K562 (cell line): ENCODE measurements around the gene VDR. TPM values are rescaled to one million over a fixed set of nuclear protein-coding genes. Genes with fewer than 3 reads are reported as not detected.

ENCODE experiments used
- ATAC-seq: fragments of 200-7000 bp; cut with Tn5 transposase; 3 replicates; pipeline ENCODE4 v1.9.1; 2020; ENCODE audit warnings: moderate library complexity
- BruUV-seq: library from RNA; stranded (reverse); fragments of 400-500 nt; replicated peaks from 2 replicates; lab custom pipeline; 2021; lab: Mats Ljungman, UMichigan
- CTCF ChIA-PET: fragments of 300-600 bp; formaldehyde crosslinking; extraction: SDS; loops from one replicate; lab custom pipeline; 2021; ENCODE audit warnings: low intra/inter-chr PET ratio; lab: Yijun Ruan, JAX
- POLR2A ChIA-PET: fragments of 300-600, 350-650 bp; sonication (Branson Sonifier 250); formaldehyde crosslinking; extraction: SDS; loops from one replicate; lab custom pipeline; 2021; ENCODE audit warnings: antibody characterized with exemption, inconsistent platforms; lab: Yijun Ruan, JAX
- DNase-seq, 4 experiments: peaks; one replicate each; pipeline versions ENCODE4 v3.0.0 to v3.0.0-alpha.2; 2011 to 2018; ENCODE audit warnings: low spot score in 3 of 4, mixed read lengths in 3 of 4; ENCODE audit errors: extremely low read depth in 1 of 4
- FAIRE-seq: peaks from 2 replicates; lab custom pipeline; 2011; peaks lifted over from hg19 to GRCh38; lab: Jason Lieb, UNC
- H2AFZ ChIP-seq: 2 replicates; pipeline ENCODE4 v1.6.0; 2011; ENCODE audit warnings: low read depth, low read length, control low read depth, inconsistent platforms
- H3K27ac ChIP-seq: fragments of 200-600 bp; 3 replicates; pipeline ENCODE4 v1.8.0; 2011; ENCODE audit warnings: low read depth, mild to moderate bottlenecking, control low read depth, inconsistent platforms, low read length, moderate library complexity, mixed read lengths; ENCODE audit errors: extremely low read depth
- H3K27me3 ChIP-seq, 2 experiments: fragments of 300-600 bp in 1 of 2; 2 replicates in 1 of 2; 3 replicates in 1 of 2; pipeline versions ENCODE4 v1.6.0 to v1.8.0; 2011; ENCODE audit warnings: inconsistent platforms in 2 of 2, low read length in 2 of 2, mild to moderate bottlenecking in 1 of 2, mixed read lengths in 1 of 2, moderate library complexity in 1 of 2; ENCODE audit not compliant: control insufficient read depth in 2 of 2, insufficient read depth in 2 of 2
- H3K36me3 ChIP-seq: fragments of 300-600 bp; 3 replicates; pipeline ENCODE4 v1.8.0; 2011; ENCODE audit warnings: mild to moderate bottlenecking, low read length, inconsistent platforms; ENCODE audit not compliant: control insufficient read depth, insufficient read depth
- H3K4me1 ChIP-seq, 2 experiments: fragments of 200-600 bp in 1 of 2; replicated peaks in 1 of 2; 2 replicates in 1 of 2; 3 replicates in 1 of 2; pipeline versions ENCODE4 v1.5.1 to v1.8.0; 2011; ENCODE audit warnings: inconsistent platforms in 2 of 2, low read length in 2 of 2, mild to moderate bottlenecking in 1 of 2, mixed read lengths in 1 of 2, moderate library complexity in 1 of 2; ENCODE audit not compliant: control insufficient read depth in 2 of 2, insufficient read depth in 2 of 2
- H3K4me2 ChIP-seq: 2 replicates; pipeline ENCODE4 v1.6.1; 2011; ENCODE audit warnings: low read length, control low read depth, inconsistent platforms, mixed read lengths; ENCODE audit not compliant: insufficient read depth
- H3K4me3 ChIP-seq: fragments of 200-600 bp; sonication (generic), shearing (Covaris generic); 2 replicates; pipeline ENCODE4 v1.5.1; 2016; ENCODE audit warnings: control low read depth, inconsistent platforms
- H3K79me2 ChIP-seq: fragments of 200-600 bp; 3 replicates; pipeline ENCODE4 v1.8.0; 2011; ENCODE audit warnings: low read length, inconsistent platforms; ENCODE audit not compliant: control insufficient read depth, insufficient read depth
- H3K9ac ChIP-seq, 2 experiments: 2 replicates each; pipeline versions ENCODE4 v1.6.0 to v1.6.1; 2011; ENCODE audit warnings: low read depth in 2 of 2, low read length in 2 of 2, control low read depth in 1 of 2, inconsistent platforms in 1 of 2, mild to moderate bottlenecking in 1 of 2, mixed read lengths in 1 of 2; ENCODE audit not compliant: insufficient read depth in 1 of 2
- H3K9me1 ChIP-seq: one replicate; pipeline ENCODE4 v1.6.0; 2011; ENCODE audit warnings: inconsistent platforms, mild to moderate bottlenecking, low read length, moderate library complexity; ENCODE audit not compliant: control insufficient read depth, insufficient read depth
- H3K9me3 ChIP-seq: replicated peaks from 2 replicates; pipeline ENCODE4 v1.5.1; 2011; ENCODE audit warnings: low read depth, low read length, inconsistent platforms; ENCODE audit not compliant: control insufficient read depth, insufficient read depth
- H4K20me1 ChIP-seq: replicated peaks from 2 replicates; pipeline ENCODE4 v1.6.1; 2011; ENCODE audit warnings: low read length, inconsistent platforms, mixed read lengths; ENCODE audit not compliant: control insufficient read depth, insufficient read depth
- CEBPB ChIP-seq: fragments of 450-650 bp; IDR thresholded peaks from 2 replicates; pipeline ENCODE4 v1.6.1; 2016; ENCODE audit warnings: missing genetic modification characterization, missing compliant biosample characterization
- DEAF1 ChIP-seq: fragments of 450-650 bp; formaldehyde crosslinking; IDR thresholded peaks from 2 replicates; pipeline ENCODE4 v1.4.0; 2020; ENCODE audit warnings: mild to moderate bottlenecking, moderate library complexity
- ETV5 ChIP-seq: sonication (generic); formaldehyde crosslinking; IDR thresholded peaks from 2 replicates; pipeline ENCODE4 v1.4.0; 2020; ENCODE audit warnings: low read depth, mild to moderate bottlenecking, missing genetic modification reagents
- FOXK1 ChIP-seq: sonication (generic); formaldehyde crosslinking; IDR thresholded peaks from 2 replicates; pipeline ENCODE4 v1.8.0; 2022; ENCODE audit warnings: missing genetic modification reagents, mild to moderate bottlenecking, borderline replicate concordance
- GABPB2 ChIP-seq: fragments of 250-450 bp; sonication (Bioruptor Pico); conservative IDR thresholded peaks from 2 replicates; pipeline ENCODE4 v1.5.1; 2021; ENCODE audit warnings: mild to moderate bottlenecking
- GTF2B ChIP-seq: IDR thresholded peaks from 2 replicates; pipeline ENCODE4 v1.6.1; 2011; ENCODE audit not compliant: insufficient read length; ENCODE audit errors: extremely low read depth
- MCM5 ChIP-seq: fragments of 450-650 bp; IDR thresholded peaks from 2 replicates; pipeline ENCODE4 v1.6.1; 2016; ENCODE audit warnings: low read depth
- MECOM ChIP-seq: fragments of 250-450 bp; sonication (Bioruptor Pico); IDR thresholded peaks from 2 replicates; pipeline ENCODE4 v1.8.0; 2022; ENCODE audit warnings: inconsistent platforms
- NUFIP1 ChIP-seq: fragments of 450-650 bp; IDR thresholded peaks from 2 replicates; pipeline ENCODE4 v1.6.1; 2018; ENCODE audit not compliant: partially characterized antibody
- PREB ChIP-seq: sonication (generic); formaldehyde crosslinking; IDR thresholded peaks from 2 replicates; pipeline ENCODE4 v1.8.1; 2023; ENCODE audit warnings: mild to moderate bottlenecking, missing genetic modification reagents
- PTTG1 ChIP-seq: fragments of 450-650 bp; IDR thresholded peaks from 2 replicates; pipeline ENCODE4 v1.6.1; 2016; ENCODE audit warnings: low read depth, mild to moderate bottlenecking, missing genetic modification characterization, missing compliant biosample characterization
- SRF ChIP-seq, 2 experiments: fragments of 250-450, 450-650 bp in 1 of 2; sonication (Bioruptor Pico) in 1 of 2; sonication (generic) in 1 of 2; formaldehyde crosslinking; IDR thresholded peaks; 2 replicates each; pipeline versions ENCODE4 v1.5.0 to v1.5.1; 2020 to 2022; ENCODE audit warnings: mild to moderate bottlenecking in 1 of 2, missing genetic modification reagents in 1 of 2
- TFE3 ChIP-seq: fragments of 450-650 bp; formaldehyde crosslinking; IDR thresholded peaks from 2 replicates; pipeline ENCODE4 v1.4.0; 2020; ENCODE audit warnings: mild to moderate bottlenecking, mixed read lengths
- TGIF2 ChIP-seq: sonication (generic); formaldehyde crosslinking; IDR thresholded peaks from 2 replicates; pipeline ENCODE4 v1.8.1; 2022; ENCODE audit warnings: mild to moderate bottlenecking, missing genetic modification reagents, moderate library complexity
- YY1 ChIP-seq, 3 experiments: IDR thresholded peaks; 2 replicates each; pipeline ENCODE4 v1.6.1; 2011; ENCODE audit warnings: low read length in 2 of 3, mild to moderate bottlenecking in 2 of 3, moderate library complexity in 2 of 3, borderline replicate concordance in 1 of 3, control low read depth in 1 of 3, low read depth in 1 of 3; ENCODE audit not compliant: insufficient read depth in 3 of 3, insufficient replicate concordance in 2 of 3, control insufficient read depth in 1 of 3, insufficient read length in 1 of 3; ENCODE audit errors: extremely low read depth in 1 of 3
- ZNF717 ChIP-seq: fragments of 250-450 bp; sonication (Bioruptor Pico); IDR thresholded peaks from 2 replicates; pipeline ENCODE4 v1.5.0; 2021
- WGBS: fragments of 100-300 bp; shearing (Covaris generic); methylation state at CpG from one replicate; pipeline ENCODE4 v1.1.6; 2016; ENCODE audit warnings: low coverage, mixed read lengths; ENCODE audit not compliant: insufficient coverage; ENCODE audit errors: missing lambda C conversion rate; 5-methylcytosine and 5-hydroxymethylcytosine counted together
- in situ Hi-C: fragments of 300-500 bp; cut with MboI; formaldehyde crosslinking; loops from 4 replicates; pipeline ENCODE4 v1.15.0; 2018; ENCODE audit warnings: inconsistent platforms, mixed read lengths
- intact Hi-C: fragments of 100-400 bp; cut with micrococcal nuclease; formaldehyde crosslinking; loops from 2 replicates; pipeline ENCODE4 v1.14.2; 2022
- polyA plus RNA-seq, 8 experiments: library from polyadenylated mRNA; depleted of rRNA in 4 of 8; stranded (reverse) in 5 of 8; unstranded in 3 of 8; fragments of >200 nt; fragmentation: Nextera tagmentation in 2 of 8; fragmentation: Illumina TruSeq in 1 of 8; extraction: Ambion mirVana in 2 of 8; extraction: Trizol in 1 of 8; gene quantifications; 2 replicates each; pipeline versions ENCODE4 v1.2.1 to v1.2.3, GENCODE V29; 2011 to 2014; ENCODE audit warnings: inconsistent platforms in 1 of 8, missing spikeins in 1 of 8
- total RNA-seq, 7 experiments: library from RNA; depleted of rRNA in 6 of 7; stranded (reverse); fragments of >200 nt in 6 of 7; fragmentation: Illumina TruSeq in 2 of 7; extraction: Trizol in 2 of 7; gene quantifications; 2 replicates each; pipeline versions ENCODE4 v1.2.1 to v1.2.3, GENCODE V29; 2011 to 2021; ENCODE audit warnings: low replicate concordance in 1 of 7

Gene VDR
- total and polyA plus RNA-seq, 9 of the 15 experiments (the other 6 are each of a cell fraction or from before 2014, with no cell fraction given) = 0.61 to 4.8 (median 2.0) TPM

- intact Hi-C loops = no loop called here
- Histone ChIP-seq H3K27ac (no peak overlapping the region), H3K4me2 (no peak overlapping the region), H3K9me1 (no peaks in the 10 kb centered on the region), H3K79me2 (no peaks in the 10 kb centered on the region), H2AFZ (no peak overlapping the region), H4K20me1 (no peaks in the 10 kb centered on the region; the same call in 1 of the 2 replicates), H3K4me1 (peaks cover 0 to 6% of the 10 kb centered on the region in 2 experiments; a peak in 1 of 5 replicates), H3K4me3 (no peak overlapping the region), H3K9ac (no peak overlapping the region), H3K9me3 (no peaks in the 10 kb centered on the region), H3K27me3 (peaks cover 26 to 58% of the 10 kb centered on the region in 2 experiments), H3K36me3 (no peaks in the 10 kb centered on the region)
- BruUV-seq = no TSS peak
- ChIA-PET POLR2A (no interaction called here), CTCF (no interaction called here)
- FAIRE-seq (no peak), ATAC-seq (no peak), DNase-seq (no peak)
- WGBS = 0% methylated on average over 5 of the region's 5 CpGs
- in situ Hi-C loops = no loop called here
- no peak for TF ChIP-seq SRF (CRISPR knock-in tag; IDR thresholded peaks at IDR 0.05)
- no peak for TF ChIP-seq CEBPB
- TF ChIP-seq MECOM = no peak
- no peak for TF ChIP-seq NUFIP1
- TF ChIP-seq FOXK1 (CRISPR knock-in tag) = no peak
- no peak for TF ChIP-seq GABPB2 (CRISPR knock-in tag)
- no peak for TF ChIP-seq TFE3 (CRISPR knock-in tag)
- no peak for TF ChIP-seq PTTG1 (tag)
- no peak for TF ChIP-seq MCM5
- no peak for TF ChIP-seq PREB (CRISPR knock-in tag)
- no peak for TF ChIP-seq TGIF2 (CRISPR knock-in tag)
- no peak for TF ChIP-seq ETV5 (CRISPR knock-in tag)
- no peak for TF ChIP-seq DEAF1 (CRISPR knock-in tag)
- TF ChIP-seq YY1 (IDR thresholded peaks at IDR 0.05; ENCODE audit: borderline replicate concordance in 1 of 3, control insufficient read depth in 1 of 3, extremely low read depth in 1 of 3, insufficient read depth in 3 of 3, insufficient read length in 1 of 3, insufficient replicate concordance in 2 of 3, low read depth in 1 of 3, low read length in 2 of 3) = no peak
- TF ChIP-seq ZNF717 (CRISPR knock-in tag) = no peak
- TF ChIP-seq GTF2B = no peak
Measured at GRCh38 chr12:47930634-47931033, 25.8 kb upstream of the VDR start.
